Measurements from ENCODE around the gene GZMH.
"Not testable (repeated sequence)": the region's sequence is repeated elsewhere in the genome, so short reads cannot be mapped to it uniquely, and the experiment has no call there.

GZMH gene

GRCh38 chr14:24629521-24629920 is 20.0 kb upstream of the GZMH start:
- no peaks in the 10 kb centered on the region for H3K36me3 ChIP-seq (ENCODE audit: control insufficient read depth in 1 of 2, insufficient read depth in 2 of 2, low read length in 2 of 2)
- H3K27me3 ChIP-seq (ENCODE audit: low read depth, low read length): no peaks in the 10 kb centered on the region
- H3K4me3 ChIP-seq (ENCODE audit: low read depth in 1 of 2, low read length in 2 of 2): no peak overlapping the region
- no peaks in the 10 kb centered on the region for H3K9me3 ChIP-seq (ENCODE audit: control insufficient read depth in 1 of 2, low read length in 2 of 2)
- H3K27ac ChIP-seq (ENCODE audit: low read length): no peak overlapping the region
- H3K4me1 ChIP-seq (ENCODE audit: control insufficient read depth in 1 of 2, insufficient read depth in 2 of 2, low read length in 2 of 2): no peaks in the 10 kb centered on the region

GRCh38 chr14:24613747-24614146 is 4.3 kb upstream of the GZMH start:
- no peaks in the 10 kb centered on the region for H3K36me3 ChIP-seq (ENCODE audit: control insufficient read depth in 1 of 2, insufficient read depth in 2 of 2, low read length in 2 of 2)
- H3K4me3 ChIP-seq (ENCODE audit: low read depth in 1 of 2, low read length in 2 of 2): no peak overlapping the region
- H3K27me3 ChIP-seq (ENCODE audit: low read depth, low read length): no peaks in the 10 kb centered on the region
- H3K4me1 ChIP-seq (ENCODE audit: control insufficient read depth in 1 of 2, insufficient read depth in 2 of 2, low read length in 2 of 2): no peaks in the 10 kb centered on the region
- H3K9me3 ChIP-seq (ENCODE audit: control insufficient read depth in 1 of 2, low read length in 2 of 2): peaks cover 0 to 6% of the 10 kb centered on the region in 2 donors
- H3K27ac ChIP-seq (ENCODE audit: low read length): no peak overlapping the region

- H3K4me3 ChIP-seq (ENCODE audit: low read depth in 1 of 2, low read length in 2 of 2): no peak overlapping the region
- no peaks in the 10 kb centered on the region for H3K36me3 ChIP-seq (ENCODE audit: control insufficient read depth in 1 of 2, insufficient read depth in 2 of 2, low read length in 2 of 2)
- H3K27me3 ChIP-seq (ENCODE audit: low read depth, low read length): no peaks in the 10 kb centered on the region
- H3K27ac ChIP-seq (ENCODE audit: low read length): no peak overlapping the region
- no peaks in the 10 kb centered on the region for H3K4me1 ChIP-seq (ENCODE audit: control insufficient read depth in 1 of 2, insufficient read depth in 2 of 2, low read length in 2 of 2)
- H3K9me3 ChIP-seq (ENCODE audit: control insufficient read depth in 1 of 2, low read length in 2 of 2): peaks cover 0 to 6% of the 10 kb centered on the region in 2 donors
Measured at GRCh38 chr14:24613241-24613640, 3.8 kb upstream of the GZMH start.

- H3K4me1 ChIP-seq (ENCODE audit: control insufficient read depth in 1 of 2, insufficient read depth in 2 of 2, low read length in 2 of 2): no peaks in the 10 kb centered on the region
- no peak overlapping the region for H3K4me3 ChIP-seq (ENCODE audit: low read depth in 1 of 2, low read length in 2 of 2)
- no peak overlapping the region for H3K27ac ChIP-seq (ENCODE audit: low read length)
- no peaks in the 10 kb centered on the region for H3K27me3 ChIP-seq (ENCODE audit: low read depth, low read length)
- H3K9me3 ChIP-seq (ENCODE audit: control insufficient read depth in 1 of 2, low read length in 2 of 2): peaks cover 0 to 6% of the 10 kb centered on the region in 2 donors
- H3K36me3 ChIP-seq (ENCODE audit: control insufficient read depth in 1 of 2, insufficient read depth in 2 of 2, low read length in 2 of 2): no peaks in the 10 kb centered on the region
Measured at GRCh38 chr14:24612196-24612595, 2.7 kb upstream of the GZMH start.

- H3K4me1 ChIP-seq (ENCODE audit: control insufficient read depth in 1 of 2, insufficient read depth in 2 of 2, low read length in 2 of 2): no peaks in the 10 kb centered on the region
- H3K9me3 ChIP-seq (ENCODE audit: control insufficient read depth in 1 of 2, low read length in 2 of 2): peaks cover 0 to 4% of the 10 kb centered on the region in 2 donors
- H3K27me3 ChIP-seq (ENCODE audit: low read depth, low read length): no peaks in the 10 kb centered on the region
- no peaks in the 10 kb centered on the region for H3K36me3 ChIP-seq (ENCODE audit: control insufficient read depth in 1 of 2, insufficient read depth in 2 of 2, low read length in 2 of 2)
- no peak overlapping the region for H3K4me3 ChIP-seq (ENCODE audit: low read depth in 1 of 2, low read length in 2 of 2)
- H3K27ac ChIP-seq (ENCODE audit: low read length): no peak overlapping the region
Measured at GRCh38 chr14:24607635-24608514, 1.6 kb downstream of the GZMH start.

- H3K9me3 ChIP-seq (ENCODE audit: control insufficient read depth in 1 of 2, low read length in 2 of 2): peaks cover 0 to 1% of the 10 kb centered on the region in 2 donors
- no peaks in the 10 kb centered on the region for H3K4me1 ChIP-seq (ENCODE audit: control insufficient read depth in 1 of 2, insufficient read depth in 2 of 2, low read length in 2 of 2)
- no peak overlapping the region for H3K27ac ChIP-seq (ENCODE audit: low read length)
- H3K36me3 ChIP-seq (ENCODE audit: control insufficient read depth in 1 of 2, insufficient read depth in 2 of 2, low read length in 2 of 2): no peaks in the 10 kb centered on the region
- H3K27me3 ChIP-seq (ENCODE audit: low read depth, low read length): no peaks in the 10 kb centered on the region
- no peak overlapping the region for H3K4me3 ChIP-seq (ENCODE audit: low read depth in 1 of 2, low read length in 2 of 2)
Measured at GRCh38 chr14:24607081-24607480, 2.4 kb downstream of the GZMH start.

- Histone ChIP-seq H3K27ac (ENCODE audit: low read length) (no peak overlapping the region), H3K36me3 (ENCODE audit: control insufficient read depth in 1 of 2, insufficient read depth in 2 of 2, low read length in 2 of 2) (no peaks in the 10 kb centered on the region), H3K4me1 (ENCODE audit: control insufficient read depth in 1 of 2, insufficient read depth in 2 of 2, low read length in 2 of 2) (no peaks in the 10 kb centered on the region), H3K4me3 (ENCODE audit: low read depth in 1 of 2, low read length in 2 of 2) (no peak overlapping the region), H3K27me3 (ENCODE audit: low read depth, low read length) (no peaks in the 10 kb centered on the region), H3K9me3 (ENCODE audit: control insufficient read depth in 1 of 2, low read length in 2 of 2) (no peaks in the 10 kb centered on the region)
Measured at GRCh38 chr14:24606297-24606696, 3.2 kb downstream of the GZMH start.

GRCh38 chr14:24605435-24606190 is 3.9 kb downstream of the GZMH start:
- H3K9me3 ChIP-seq (ENCODE audit: control insufficient read depth in 1 of 2, low read length in 2 of 2): no peaks in the 10 kb centered on the region
- no peak overlapping the region for H3K4me3 ChIP-seq (ENCODE audit: low read depth in 1 of 2, low read length in 2 of 2)
- no peak overlapping the region for H3K27ac ChIP-seq (ENCODE audit: low read length)
- no peaks in the 10 kb centered on the region for H3K36me3 ChIP-seq (ENCODE audit: control insufficient read depth in 1 of 2, insufficient read depth in 2 of 2, low read length in 2 of 2)
- H3K27me3 ChIP-seq (ENCODE audit: low read depth, low read length): no peaks in the 10 kb centered on the region
- H3K4me1 ChIP-seq (ENCODE audit: control insufficient read depth in 1 of 2, insufficient read depth in 2 of 2, low read length in 2 of 2): no peaks in the 10 kb centered on the region

- Histone ChIP-seq H3K4me1 (ENCODE audit: control insufficient read depth in 1 of 2, insufficient read depth in 2 of 2, low read length in 2 of 2) (no peaks in the 10 kb centered on the region), H3K27me3 (ENCODE audit: low read depth, low read length) (no peaks in the 10 kb centered on the region), H3K27ac (ENCODE audit: low read length) (no peak overlapping the region), H3K4me3 (ENCODE audit: low read depth in 1 of 2, low read length in 2 of 2) (no peak overlapping the region), H3K36me3 (ENCODE audit: control insufficient read depth in 1 of 2, insufficient read depth in 2 of 2, low read length in 2 of 2) (no peaks in the 10 kb centered on the region), H3K9me3 (ENCODE audit: control insufficient read depth in 1 of 2, low read length in 2 of 2) (peaks cover 0 to 11% of the 10 kb centered on the region in 2 donors)
Measured at GRCh38 chr14:24597403-24597802, 12.1 kb downstream of the GZMH start.

GRCh38 chr14:24595073-24595808 is 14.2 kb downstream of the GZMH start:
- Histone ChIP-seq H3K4me1 (ENCODE audit: control insufficient read depth in 1 of 2, insufficient read depth in 2 of 2, low read length in 2 of 2) (no peaks in the 10 kb centered on the region), H3K27ac (ENCODE audit: low read length) (no peak overlapping the region), H3K36me3 (ENCODE audit: control insufficient read depth in 1 of 2, insufficient read depth in 2 of 2, low read length in 2 of 2) (no peaks in the 10 kb centered on the region), H3K4me3 (ENCODE audit: low read depth in 1 of 2, low read length in 2 of 2) (no peak overlapping the region), H3K27me3 (ENCODE audit: low read depth, low read length) (no peaks in the 10 kb centered on the region), H3K9me3 (ENCODE audit: control insufficient read depth in 1 of 2, low read length in 2 of 2) (peaks cover 0 to 11% of the 10 kb centered on the region in 2 donors)

GRCh38 chr14:24591004-24591403 is 18.5 kb downstream of the GZMH start:
- peaks cover 0 to 24% of the 10 kb centered on the region in 2 donors for H3K9me3 ChIP-seq (ENCODE audit: control insufficient read depth in 1 of 2, low read length in 2 of 2)

More at GRCh38 chr14:24591004-24591403, 18.5 kb downstream of the GZMH start:
- H3K4me1 ChIP-seq (ENCODE audit: control insufficient read depth in 1 of 2, insufficient read depth in 2 of 2, low read length in 2 of 2); H3K27me3 ChIP-seq (ENCODE audit: low read depth, low read length); H3K36me3 ChIP-seq (ENCODE audit: control insufficient read depth in 1 of 2, insufficient read depth in 2 of 2, low read length in 2 of 2); H3K4me3 ChIP-seq (ENCODE audit: low read depth in 1 of 2, low read length in 2 of 2); H3K27ac ChIP-seq (ENCODE audit: low read length): not testable (repeated sequence)
